ENCODE data around the gene PDCD6IP.

PDCD6IP gene

DNA sequence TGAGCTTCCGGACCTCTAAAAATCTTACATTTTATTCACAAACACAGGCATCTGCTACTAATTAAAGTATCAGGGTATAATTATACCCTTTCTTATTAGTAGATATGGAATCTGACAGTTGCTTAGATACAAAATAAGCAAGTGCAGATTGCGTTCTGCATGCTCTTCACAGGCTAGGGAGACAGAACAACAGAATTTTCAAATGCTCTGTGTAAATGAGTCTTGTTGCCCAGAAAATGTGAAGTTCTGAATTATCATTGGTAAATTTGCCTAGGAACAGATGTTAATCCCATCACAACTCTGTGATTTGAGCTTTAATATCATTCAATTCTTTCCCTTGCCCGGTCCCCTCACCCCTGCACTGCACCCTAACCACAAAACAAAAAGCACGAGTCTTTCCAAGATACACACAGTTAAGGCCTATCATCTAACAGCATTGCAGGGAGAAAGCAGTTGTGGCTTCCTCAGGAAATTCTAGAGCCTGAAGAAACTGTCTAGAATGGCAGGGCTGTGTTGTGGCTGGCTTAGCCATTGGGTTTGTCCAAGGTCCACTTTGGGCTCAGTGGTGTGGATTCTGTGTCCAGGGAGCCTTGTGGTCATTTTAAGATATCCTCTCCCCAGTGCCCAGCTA, 119.8 kb downstream of the PDCD6IP start:
- no peak for DNase-seq (ENCODE audit: extremely low read depth in 1 of 2, low read depth in 1 of 2)
